OCI-LY7 (cell line): ENCODE results near the gene SCIMP.

ENCODE experiments used
- CTCF ChIP-seq: fragments of 200-600 bp; sonication (generic); conservative IDR thresholded peaks from 2 replicates; pipeline ENCODE4 v1.5.1; 2014; ENCODE audit warnings: mild to moderate bottlenecking, antibody characterized with exemption, low read length, moderate library complexity, mixed read lengths
- EZH2phosphoT487 ChIP-seq: fragments of 200-600 bp; sonication (generic); IDR thresholded peaks from 2 replicates; pipeline ENCODE4 v1.6.1; 2018; ENCODE audit warnings: low read depth, borderline replicate concordance, mild to moderate bottlenecking, mixed run types, antibody characterized with exemption, low read length, moderate library complexity, mixed read lengths

DNA sequence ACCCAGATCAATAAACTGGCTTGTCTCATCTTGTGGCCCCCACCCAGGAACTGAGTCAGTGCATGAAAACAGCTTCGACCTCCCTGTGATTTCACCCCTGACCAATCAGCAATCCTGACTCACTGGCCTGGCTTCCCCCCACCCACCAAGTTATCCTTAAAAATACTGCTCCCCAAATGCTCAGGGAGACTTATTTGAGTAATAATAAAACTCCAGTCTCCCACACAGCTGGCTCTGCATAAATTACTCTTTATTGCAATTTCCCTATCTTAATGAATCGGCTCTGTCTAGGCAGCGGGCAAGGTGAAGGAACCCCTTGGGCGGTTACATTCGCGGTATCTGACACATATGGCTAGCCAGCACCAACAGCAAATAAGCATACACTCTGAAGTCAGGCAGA, 37.7 kb upstream of the SCIMP start:
- no peak for TF ChIP-seq CTCF
- no peak for TF ChIP-seq EZH2phosphoT487
